Astrocyte (in vitro differentiated cells and primary cell): ENCODE measurements around the gene ATP2B2. TPM values are rescaled to one million over a fixed set of nuclear protein-coding genes. Genes with fewer than 3 reads are reported as not detected.

Source experiments
- DNase-seq: peaks from one replicate; pipeline ENCODE4 v3.0.0-alpha.2; 2010; ENCODE audit warnings: low read depth
- FAIRE-seq: peaks from 2 replicates; lab custom pipeline; 2011; peaks lifted over from hg19 to GRCh38; lab: Jason Lieb, UNC
- H2AFZ ChIP-seq: 2 replicates; pipeline ENCODE4 v1.6.0; 2012; ENCODE audit warnings: low read depth, low read length, inconsistent platforms
- H3K27ac ChIP-seq: 2 replicates; pipeline ENCODE4 v1.5.1; 2011; ENCODE audit warnings: low read depth, low read length, inconsistent platforms
- H3K27me3 ChIP-seq: 2 replicates; pipeline ENCODE4 v1.6.0; 2011; ENCODE audit warnings: low read length, inconsistent platforms; ENCODE audit not compliant: insufficient read depth
- H3K36me3 ChIP-seq: 2 replicates; pipeline ENCODE4 v1.5.1; 2011; ENCODE audit warnings: low read length, inconsistent platforms; ENCODE audit not compliant: insufficient read depth
- H3K4me1 ChIP-seq: 2 replicates; pipeline ENCODE4 v1.5.1; 2011; ENCODE audit warnings: low read length, inconsistent platforms; ENCODE audit not compliant: insufficient read depth
- H3K4me2 ChIP-seq: 2 replicates; pipeline ENCODE4 v1.6.0; 2012; ENCODE audit warnings: low read length, inconsistent platforms
- H3K4me3 ChIP-seq: 2 replicates; pipeline ENCODE4 v1.5.1; 2011; ENCODE audit warnings: low read depth, mild to moderate bottlenecking, low read length, inconsistent platforms; ENCODE audit not compliant: insufficient read depth
- H3K79me2 ChIP-seq: 2 replicates; pipeline ENCODE4 v1.6.0; 2012; ENCODE audit warnings: mild to moderate bottlenecking, low read length, inconsistent platforms; ENCODE audit not compliant: insufficient read depth
- H3K9ac ChIP-seq: 2 replicates; pipeline ENCODE4 v1.6.0; 2012; ENCODE audit warnings: mild to moderate bottlenecking, low read length, inconsistent platforms
- H3K9me3 ChIP-seq: 2 replicates; pipeline ENCODE4 v1.5.1; 2012; ENCODE audit warnings: low read depth, mild to moderate bottlenecking, low read length, inconsistent platforms; ENCODE audit not compliant: insufficient read depth
- H4K20me1 ChIP-seq: 2 replicates; pipeline ENCODE4 v1.6.0; 2012; ENCODE audit warnings: low read length, inconsistent platforms; ENCODE audit not compliant: insufficient read depth
- H3K27ac Mint-ChIP-seq: one replicate; pipeline ENCODE4 v1.8.0; 2021; ENCODE audit warnings: mild to moderate bottlenecking, mixed read lengths; ENCODE audit not compliant: unreplicated experiment
- H3K27me3 Mint-ChIP-seq: one replicate; pipeline ENCODE4 v1.8.0; 2021; ENCODE audit warnings: low read depth, mixed read lengths; ENCODE audit not compliant: unreplicated experiment
- H3K36me3 Mint-ChIP-seq: one replicate; pipeline ENCODE4 v1.8.0; 2021; ENCODE audit warnings: low read depth, mixed read lengths; ENCODE audit not compliant: unreplicated experiment
- H3K4me1 Mint-ChIP-seq: one replicate; pipeline ENCODE4 v1.8.0; 2021; ENCODE audit warnings: low read depth, mixed read lengths; ENCODE audit not compliant: unreplicated experiment
- H3K4me3 Mint-ChIP-seq: one replicate; pipeline ENCODE4 v1.8.0; 2021; ENCODE audit warnings: mild to moderate bottlenecking, moderate library complexity, mixed read lengths; ENCODE audit not compliant: unreplicated experiment
- H3K9me3 Mint-ChIP-seq: one replicate; pipeline ENCODE4 v1.8.0; 2021; ENCODE audit warnings: mild to moderate bottlenecking, mixed read lengths; ENCODE audit not compliant: unreplicated experiment
- EZH2 ChIP-seq: IDR thresholded peaks from 2 replicates; pipeline ENCODE4 v1.6.1; 2012; ENCODE audit warnings: mild to moderate bottlenecking, low read length, inconsistent platforms; ENCODE audit not compliant: insufficient read depth
- total RNA-seq: library from RNA; stranded (reverse); gene quantifications from 2 replicates; pipeline ENCODE4 v1.2.1, GENCODE V29; 2021
- TF ChIP-seq, protein P1 (sequence below): IDR thresholded peaks from 2 replicates; pipeline ENCODE4 v1.5.1; 2011; ENCODE audit warnings: low read depth, mild to moderate bottlenecking, inconsistent platforms, low read length, moderate library complexity; ENCODE audit not compliant: insufficient read depth

ATP2B2 gene
- total RNA-seq, 1 donor from 2014 or later, result 0.05 TPM

DNA sequence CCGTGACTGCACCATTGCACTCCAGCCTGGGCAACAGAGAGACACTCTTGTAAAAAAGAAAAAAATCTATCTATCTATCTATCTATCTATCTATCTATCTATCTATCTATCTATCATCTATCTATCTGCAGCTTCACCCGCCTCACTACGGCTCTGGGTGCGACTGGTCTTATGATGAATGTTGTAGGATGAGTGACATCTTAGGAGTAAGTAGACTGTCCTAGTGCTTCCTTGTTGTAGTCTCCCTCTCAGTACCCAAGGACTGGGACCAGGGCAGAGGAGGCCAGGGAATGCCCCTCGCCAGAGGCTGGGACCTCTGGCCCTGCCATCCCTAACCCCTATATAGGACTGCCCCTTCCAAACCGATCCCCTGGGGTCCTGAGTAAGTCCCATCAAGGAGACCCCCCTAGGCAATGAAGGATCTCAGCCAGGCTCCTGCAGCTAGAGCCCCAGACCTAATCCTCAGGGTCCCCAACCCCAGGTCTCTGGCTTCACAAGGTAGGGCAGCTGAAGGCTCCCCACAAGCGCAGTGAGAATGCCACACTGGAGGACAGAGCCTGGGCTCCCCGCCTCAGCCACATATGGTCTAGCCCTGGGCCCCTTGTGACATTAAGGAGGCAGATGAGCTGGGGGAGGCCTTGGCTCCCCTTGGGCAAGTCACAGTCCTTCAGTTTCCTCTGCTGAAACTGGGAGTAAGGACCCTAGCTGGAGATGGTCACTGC, 183.6 kb downstream of the ATP2B2 start:
- H3K4me2 ChIP-seq, result peak overlapping the region; percentile 93
- H3K4me1 ChIP-seq, result peaks cover 6% of the 10 kb centered on the region
- peaks cover 35% of the 10 kb centered on the region for H4K20me1 ChIP-seq
- no peak overlapping the region for H3K9ac ChIP-seq
- no peak for TF ChIP-seq EZH2
- TF ChIP-seq, protein P1, sequence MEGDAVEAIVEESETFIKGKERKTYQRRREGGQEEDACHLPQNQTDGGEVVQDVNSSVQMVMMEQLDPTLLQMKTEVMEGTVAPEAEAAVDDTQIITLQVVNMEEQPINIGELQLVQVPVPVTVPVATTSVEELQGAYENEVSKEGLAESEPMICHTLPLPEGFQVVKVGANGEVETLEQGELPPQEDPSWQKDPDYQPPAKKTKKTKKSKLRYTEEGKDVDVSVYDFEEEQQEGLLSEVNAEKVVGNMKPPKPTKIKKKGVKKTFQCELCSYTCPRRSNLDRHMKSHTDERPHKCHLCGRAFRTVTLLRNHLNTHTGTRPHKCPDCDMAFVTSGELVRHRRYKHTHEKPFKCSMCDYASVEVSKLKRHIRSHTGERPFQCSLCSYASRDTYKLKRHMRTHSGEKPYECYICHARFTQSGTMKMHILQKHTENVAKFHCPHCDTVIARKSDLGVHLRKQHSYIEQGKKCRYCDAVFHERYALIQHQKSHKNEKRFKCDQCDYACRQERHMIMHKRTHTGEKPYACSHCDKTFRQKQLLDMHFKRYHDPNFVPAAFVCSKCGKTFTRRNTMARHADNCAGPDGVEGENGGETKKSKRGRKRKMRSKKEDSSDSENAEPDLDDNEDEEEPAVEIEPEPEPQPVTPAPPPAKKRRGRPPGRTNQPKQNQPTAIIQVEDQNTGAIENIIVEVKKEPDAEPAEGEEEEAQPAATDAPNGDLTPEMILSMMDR, result no peak
- Mint-ChIP-seq H3K9me3 (no peaks in the 10 kb centered on the region), H3K27me3 (peaks cover 26% of the 10 kb centered on the region), H3K27ac (peak overlapping the region; percentile 77), H3K4me3 (peak overlapping the region; percentile 99), H3K4me1 (peaks cover 22% of the 10 kb centered on the region), H3K36me3 (peaks cover 22% of the 10 kb centered on the region)
- peaks cover 42% of the 10 kb centered on the region for H3K79me2 ChIP-seq
- H2AFZ ChIP-seq, result no peak overlapping the region
- H3K27me3 ChIP-seq, result peaks cover 14% of the 10 kb centered on the region
- peaks cover 23% of the 10 kb centered on the region for H3K36me3 ChIP-seq
- DNase-seq (no peak), FAIRE-seq (no peak)
- H3K4me3 ChIP-seq, result no peak overlapping the region
- H3K27ac ChIP-seq, result no peak overlapping the region
- H3K9me3 ChIP-seq, result no peaks in the 10 kb centered on the region

- H3K27ac ChIP-seq, result peak overlapping the region; percentile 98
- Mint-ChIP-seq H3K9me3 (no peaks in the 10 kb centered on the region), H3K4me1 (peaks cover 22% of the 10 kb centered on the region), H3K36me3 (peaks cover 22% of the 10 kb centered on the region), H3K27me3 (peaks cover 16% of the 10 kb centered on the region), H3K27ac (peak overlapping the region; percentile 99), H3K4me3 (peak overlapping the region; percentile 99)
- peaks cover 35% of the 10 kb centered on the region for H3K36me3 ChIP-seq
- TF ChIP-seq, protein P1, result no peak
- no peak for TF ChIP-seq EZH2
- peak overlapping the region; percentile 98 for H3K4me3 ChIP-seq
- no peaks in the 10 kb centered on the region for H3K9me3 ChIP-seq
- peak overlapping the region; percentile 100 for H3K9ac ChIP-seq
- peaks cover 6% of the 10 kb centered on the region for H3K4me1 ChIP-seq
- H3K27me3 ChIP-seq, result peaks cover under 1% of the 10 kb centered on the region
- H2AFZ ChIP-seq, result peak overlapping the region; percentile 61
- DNase-seq, result no peak
- peaks cover 47% of the 10 kb centered on the region for H4K20me1 ChIP-seq
- no peak for FAIRE-seq
- H3K4me2 ChIP-seq, result peak overlapping the region; percentile 93
- peaks cover 55% of the 10 kb centered on the region for H3K79me2 ChIP-seq
Observed at GRCh38 chr3:10320320-10320677, 185.1 kb downstream of the ATP2B2 start.

DNA sequence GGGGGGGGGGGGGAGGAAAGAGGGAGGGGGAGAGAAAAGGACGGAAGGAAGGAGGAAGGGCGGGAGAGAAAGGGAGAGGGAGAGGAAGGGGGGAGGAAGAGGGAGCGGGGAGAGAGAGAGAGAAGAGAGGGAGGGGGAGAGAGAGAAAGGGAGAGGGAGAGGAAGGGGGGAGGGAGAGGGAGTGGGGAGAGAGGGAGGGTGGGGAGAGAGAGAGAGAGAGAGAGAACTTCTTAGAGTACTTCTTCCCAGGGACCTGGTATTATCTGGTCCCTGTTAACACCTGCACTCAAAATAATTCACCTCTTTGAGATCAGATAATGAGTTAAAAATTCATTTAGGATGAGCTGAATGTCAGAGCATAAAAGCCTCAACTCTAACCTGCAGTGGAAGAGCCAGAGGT, 185.6 kb downstream of the ATP2B2 start:
- peak overlapping the region; percentile 98 for H3K4me3 ChIP-seq
- peaks cover 6% of the 10 kb centered on the region for H3K4me1 ChIP-seq
- peak overlapping the region; percentile 98 for H3K27ac ChIP-seq
- H2AFZ ChIP-seq, result no peak overlapping the region
- DNase-seq (peak; percentile 39), FAIRE-seq (no peak)
- H3K27me3 ChIP-seq, result no peaks in the 10 kb centered on the region
- Mint-ChIP-seq H3K4me1 (peaks cover 22% of the 10 kb centered on the region), H3K9me3 (no peaks in the 10 kb centered on the region), H3K36me3 (peaks cover 25% of the 10 kb centered on the region), H3K4me3 (peak overlapping the region; percentile 99), H3K27ac (peak overlapping the region; percentile 99), H3K27me3 (peaks cover 11% of the 10 kb centered on the region)
- peak overlapping the region; percentile 93 for H3K4me2 ChIP-seq
- no peaks in the 10 kb centered on the region for H3K9me3 ChIP-seq
- H3K79me2 ChIP-seq, result peaks cover 59% of the 10 kb centered on the region
- H3K36me3 ChIP-seq, result peaks cover 39% of the 10 kb centered on the region
- H3K9ac ChIP-seq, result peak overlapping the region; percentile 100
- peaks cover 51% of the 10 kb centered on the region for H4K20me1 ChIP-seq
- TF ChIP-seq, protein P1, result no peak
- no peak for TF ChIP-seq EZH2
